Neural progenitor cell (in vitro differentiated cells): ENCODE results near the gene C9orf153. TPM values are rescaled to one million over a fixed set of nuclear protein-coding genes. Genes with fewer than 3 reads are reported as not detected.

Experiments
- DNase-seq: peaks from one replicate; pipeline ENCODE4 v3.0.0-alpha.2; 2016; ENCODE audit warnings: low spot score
- H2AFZ ChIP-seq: fragments of 200-600 bp; sonication (generic); replicated peaks from 2 replicates; pipeline ENCODE4 v1.6.1; 2016; ENCODE audit warnings: antibody characterized with exemption
- H3F3A ChIP-seq: fragments of 200-600 bp; sonication (generic); 2 replicates; pipeline ENCODE4 v1.6.1; 2016; ENCODE audit warnings: antibody characterized with exemption, low read depth
- H3K27ac ChIP-seq: fragments of 200-600 bp; sonication (generic); 2 replicates; pipeline ENCODE4 v1.5.1; 2016; ENCODE audit warnings: mild to moderate bottlenecking
- H3K27me3 ChIP-seq: fragments of 200-600 bp; sonication (generic); 2 replicates; pipeline ENCODE4 v1.6.1; 2016; ENCODE audit warnings: mild to moderate bottlenecking, moderate library complexity
- H3K36me3 ChIP-seq: fragments of 200-600 bp; sonication (generic); 2 replicates; pipeline ENCODE4 v1.5.1; 2016
- H3K4me1 ChIP-seq: fragments of 200-600 bp; sonication (generic); 2 replicates; pipeline ENCODE4 v1.6.1; 2016; ENCODE audit warnings: mixed run types
- H3K4me2 ChIP-seq: fragments of 200-600 bp; sonication (generic); 2 replicates; pipeline ENCODE4 v1.6.1; 2016
- H3K4me3 ChIP-seq: fragments of 200-600 bp; sonication (generic); 2 replicates; pipeline ENCODE4 v1.5.1; 2016
- H3K79me2 ChIP-seq: fragments of 200-600 bp; sonication (generic); 2 replicates; pipeline ENCODE4 v1.6.1; 2016; ENCODE audit warnings: low read depth
- H3K9ac ChIP-seq: fragments of 200-600 bp; sonication (generic); 2 replicates; pipeline ENCODE4 v1.6.1; 2016
- H3K9me3 ChIP-seq: fragments of 200-600 bp; sonication (generic); 2 replicates; pipeline ENCODE4 v1.5.1; 2016; ENCODE audit warnings: low read depth
- H4K20me1 ChIP-seq: fragments of 200-600 bp; sonication (generic); 2 replicates; pipeline ENCODE4 v1.6.1; 2016; ENCODE audit warnings: low read depth
- H3K27ac Mint-ChIP-seq: 3 replicates; pipeline ENCODE4 v1.8.0; 2021; ENCODE audit warnings: mixed read lengths
- H3K27me3 Mint-ChIP-seq: 2 replicates; pipeline ENCODE4 v1.8.0; 2022; ENCODE audit warnings: low read depth, mild to moderate bottlenecking, inconsistent platforms, moderate library complexity, mixed read lengths; ENCODE audit not compliant: insufficient read depth
- H3K36me3 Mint-ChIP-seq: 3 replicates; pipeline ENCODE4 v1.8.0; 2021; ENCODE audit warnings: mixed read lengths
- H3K4me1 Mint-ChIP-seq: 3 replicates; pipeline ENCODE4 v1.8.0; 2021; ENCODE audit warnings: mixed read lengths
- H3K4me3 Mint-ChIP-seq: 3 replicates; pipeline ENCODE4 v1.8.0; 2021; ENCODE audit warnings: mild to moderate bottlenecking, moderate library complexity, mixed read lengths
- H3K9me3 Mint-ChIP-seq: 3 replicates; pipeline ENCODE4 v1.8.0; 2020; ENCODE audit warnings: mixed read lengths
- CTCF ChIP-seq: fragments of 200-600 bp; sonication (generic); IDR thresholded peaks from 2 replicates; pipeline ENCODE4 v1.5.1; 2017; ENCODE audit warnings: antibody characterized with exemption, mild to moderate bottlenecking
- EZH2 ChIP-seq: fragments of 200-600 bp; sonication (generic); IDR thresholded peaks from 2 replicates; pipeline ENCODE4 v1.6.1; 2017; ENCODE audit warnings: antibody characterized with exemption, mild to moderate bottlenecking, moderate library complexity
- EZH2phosphoT487 ChIP-seq: fragments of 200-600 bp; sonication (generic); IDR thresholded peaks from 2 replicates; pipeline ENCODE4 v1.6.1; 2017; ENCODE audit warnings: antibody characterized with exemption
- total RNA-seq: library from RNA; depleted of rRNA; stranded (reverse); fragments of >200 nt; gene quantifications from 2 replicates; pipeline ENCODE4 v1.2.3, GENCODE V29; 2015; ENCODE audit warnings: low replicate concordance

Gene C9orf153
- total RNA-seq, 1 donor from 2014 or later = not detected

- no peaks in the 10 kb centered on the region for H3K36me3 ChIP-seq
- Mint-ChIP-seq H3K27me3 (peaks cover 5% of the 10 kb centered on the region), H3K27ac (no peak overlapping the region), H3K36me3 (no peaks in the 10 kb centered on the region), H3K4me3 (no peak overlapping the region), H3K4me1 (peaks cover 53% of the 10 kb centered on the region), H3K9me3 (no peaks in the 10 kb centered on the region)
- H3K9me3 ChIP-seq = no peaks in the 10 kb centered on the region
- peaks cover 13% of the 10 kb centered on the region for H3K79me2 ChIP-seq
- H2AFZ ChIP-seq = no peak overlapping the region
- no peak overlapping the region for H3K27ac ChIP-seq
- no peak for TF ChIP-seq EZH2
- TF ChIP-seq CTCF = no peak
- no peak for TF ChIP-seq EZH2phosphoT487
- peaks cover 28% of the 10 kb centered on the region for H3F3A ChIP-seq
- H3K4me2 ChIP-seq = no peak overlapping the region
- no peak overlapping the region for H3K4me3 ChIP-seq
- H3K4me1 ChIP-seq = peaks cover 34% of the 10 kb centered on the region
- H3K27me3 ChIP-seq = peaks cover 10% of the 10 kb centered on the region
- no peak for DNase-seq
- peaks cover 7% of the 10 kb centered on the region for H4K20me1 ChIP-seq
- no peak overlapping the region for H3K9ac ChIP-seq
Measured at GRCh38 chr9:86285261-86285660, 25.8 kb upstream of the C9orf153 start.

- Histone ChIP-seq H3K4me3 (peak overlapping the region; percentile 70), H3K79me2 (peaks cover 35% of the 10 kb centered on the region), H4K20me1 (peaks cover 11% of the 10 kb centered on the region), H3K36me3 (no peaks in the 10 kb centered on the region), H2AFZ (peak overlapping the region; percentile 79), H3K9ac (no peak overlapping the region), H3F3A (peaks cover 26% of the 10 kb centered on the region), H3K4me1 (peaks cover 26% of the 10 kb centered on the region), H3K9me3 (no peaks in the 10 kb centered on the region), H3K27ac (no peak overlapping the region), H3K4me2 (peak overlapping the region; percentile 93), H3K27me3 (peaks cover 10% of the 10 kb centered on the region)
- H3K4me1 Mint-ChIP-seq = peaks cover 54% of the 10 kb centered on the region
- peaks cover 6% of the 10 kb centered on the region for H3K36me3 Mint-ChIP-seq
- H3K27ac Mint-ChIP-seq = peak overlapping the region; percentile 83
- no peaks in the 10 kb centered on the region for H3K9me3 Mint-ChIP-seq
- TF ChIP-seq EZH2phosphoT487 (no peak), EZH2 (no peak), CTCF (no peak)
- peak overlapping the region; percentile 93 for H3K4me3 Mint-ChIP-seq
- peaks cover 5% of the 10 kb centered on the region for H3K27me3 Mint-ChIP-seq
- DNase-seq = no peak
Measured at GRCh38 chr9:86282979-86283535, 23.6 kb upstream of the C9orf153 start.

GRCh38 chr9:86282077-86282978, 22.9 kb upstream of the C9orf153 start, which contains the start of gene ISCA1:
Gene ISCA1 (minus strand): TSS chr9:86282538. CDS start chr9:86282458, 80 bp downstream.
- peak; percentile 99 for DNase-seq
- H3F3A ChIP-seq = peaks cover 20% of the 10 kb centered on the region
- peak within 1 kb of the TSS; percentile 63 for H3K27ac ChIP-seq
- peaks cover 18% of the 10 kb centered on the region for H3K4me1 ChIP-seq
- Mint-ChIP-seq H3K9me3 (no peaks in the 10 kb centered on the region), H3K4me3 (peak within 1 kb of the TSS; percentile 93), H3K36me3 (peaks cover 6% of the 10 kb centered on the region), H3K4me1 (peaks cover 47% of the 10 kb centered on the region), H3K27ac (peak within 1 kb of the TSS; percentile 83), H3K27me3 (peaks cover 5% of the 10 kb centered on the region)
- H4K20me1 ChIP-seq = peaks cover 11% of the 10 kb centered on the region
- peak within 1 kb of the TSS; percentile 52 for H3K9ac ChIP-seq
- TF ChIP-seq CTCF = no peak
- no peak for TF ChIP-seq EZH2
- TF ChIP-seq EZH2phosphoT487 = no peak
- no peaks in the 10 kb centered on the region for H3K36me3 ChIP-seq
- H3K4me2 ChIP-seq = peak within 1 kb of the TSS; percentile 93
- H3K9me3 ChIP-seq = no peaks in the 10 kb centered on the region
- peak within 1 kb of the TSS; percentile 82 for H2AFZ ChIP-seq
- H3K27me3 ChIP-seq = peaks cover 10% of the 10 kb centered on the region
- H3K4me3 ChIP-seq = peak within 1 kb of the TSS; percentile 70
- peaks cover 41% of the 10 kb centered on the region for H3K79me2 ChIP-seq
